HepG2 (cell line): ENCODE data around the gene GATC. TPM values are rescaled to one million over a fixed set of nuclear protein-coding genes. Genes with fewer than 3 reads are reported as not detected.

Source experiments
- AFF4 ChIP-seq: sonication (generic); formaldehyde crosslinking; IDR thresholded peaks from 2 replicates; pipeline ENCODE4 v1.4.0; 2020; ENCODE audit warnings: missing genetic modification reagents
- CCDC6 ChIP-seq: sonication (generic); formaldehyde crosslinking; IDR thresholded peaks from 2 replicates; pipeline ENCODE4 v1.8.1; 2022; ENCODE audit warnings: mild to moderate bottlenecking, missing genetic modification reagents, moderate library complexity
- DMTF1 ChIP-seq: sonication (generic); formaldehyde crosslinking; IDR thresholded peaks from 2 replicates; pipeline ENCODE4 v1.4.0; 2020; ENCODE audit warnings: mild to moderate bottlenecking, missing genetic modification reagents
- MAFG ChIP-seq: sonication (generic); formaldehyde crosslinking; IDR thresholded peaks from 2 replicates; pipeline ENCODE4 v1.5.1; 2020; ENCODE audit warnings: mild to moderate bottlenecking, missing genetic modification reagents
- NFAT5 ChIP-seq: sonication (generic); formaldehyde crosslinking; IDR thresholded peaks from 2 replicates; pipeline ENCODE4 v1.4.0; 2020; ENCODE audit warnings: missing genetic modification reagents
- RBM22 ChIP-seq: fragments of 200-400 bp; formaldehyde crosslinking; optimal IDR thresholded peaks from 2 replicates; pipeline ENCODE3; 2017; ENCODE audit warnings: mild to moderate bottlenecking, low read length, moderate library complexity
- TARDBP ChIP-seq: sonication (generic); formaldehyde crosslinking; IDR thresholded peaks from 2 replicates; pipeline ENCODE4 v1.8.0; 2022; ENCODE audit warnings: mild to moderate bottlenecking, missing genetic modification reagents
- polyA plus RNA-seq, 8 experiments: library from polyadenylated mRNA; depleted of rRNA in 3 of 8; stranded (reverse) in 7 of 8; unstranded in 1 of 8; fragments of >200 nt; fragmentation: Illumina TruSeq in 4 of 8; extraction: Trizol in 4 of 8; gene quantifications; 2 replicates each; pipeline versions ENCODE4 v1.2.1 to v1.2.3, GENCODE V29; 2011 to 2016; ENCODE audit warnings: low read depth in 4 of 8, missing spikeins in 1 of 8, mixed read lengths in 1 of 8; ENCODE audit not compliant: insufficient read depth in 1 of 8
- total RNA-seq, 5 experiments: library from RNA; depleted of rRNA; stranded (reverse); fragments of >200 nt; fragmentation: Illumina TruSeq; extraction: Trizol; gene quantifications; 2 replicates each; pipeline ENCODE4 v1.2.3, GENCODE V29; 2016; ENCODE audit warnings: low read depth in 1 of 5
- TF ChIP-seq, protein P1 (sequence below): sonication (generic); formaldehyde crosslinking; IDR thresholded peaks from 2 replicates; pipeline ENCODE4 v1.5.0; 2020; ENCODE audit warnings: mild to moderate bottlenecking, missing genetic modification reagents

The GATC gene
- total and polyA plus RNA-seq, 2 of the 13 experiments (the other 11 are each of a cell fraction or from before 2014, with no cell fraction given): 17.7 to 29.7 TPM

DNA sequence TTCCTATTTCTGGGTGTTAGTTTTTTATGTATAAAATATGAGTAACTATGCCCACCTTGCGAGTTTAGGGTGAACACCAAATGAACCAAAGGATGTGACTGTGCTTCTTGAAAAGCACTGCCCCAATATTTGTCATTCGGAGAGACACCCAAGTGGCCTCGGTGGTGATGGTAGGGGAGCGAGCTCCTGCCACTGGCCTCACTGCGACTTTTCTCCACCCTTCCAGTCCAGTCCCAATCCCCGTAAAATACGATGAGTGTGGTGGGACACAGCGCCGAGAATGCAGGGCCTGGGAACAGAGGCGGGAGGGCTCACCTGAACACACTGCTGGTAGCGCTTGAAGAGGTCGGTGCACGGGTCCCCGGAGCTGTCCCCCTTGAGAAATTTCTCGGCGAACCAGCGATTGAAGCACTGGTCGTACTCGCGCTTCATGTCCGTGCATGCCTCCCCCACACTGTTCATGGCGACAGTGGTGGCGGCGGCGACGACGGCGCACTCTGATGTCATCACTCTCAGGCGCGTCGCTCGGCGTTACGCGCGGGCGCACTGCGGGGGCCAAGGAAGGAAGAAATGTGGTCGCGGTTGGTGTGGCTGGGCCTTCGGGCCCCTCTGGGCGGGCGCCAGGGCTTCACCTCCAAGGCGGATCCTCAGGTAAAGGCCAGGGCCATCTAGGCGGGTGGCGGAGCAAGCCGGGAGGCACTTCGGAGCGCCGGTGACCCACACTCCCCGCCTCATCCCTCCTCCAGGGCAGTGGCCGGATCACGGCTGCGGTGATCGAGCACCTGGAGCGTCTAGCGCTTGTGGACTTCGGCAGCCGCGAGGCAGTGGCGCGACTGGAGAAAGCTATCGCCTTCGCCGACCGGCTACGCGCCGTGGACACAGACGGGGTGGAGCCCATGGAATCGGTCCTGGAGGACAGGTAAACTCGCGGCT is at the start of gene GATC, which contains the start of gene TRIAP1 (continued):
- no peak; the same call in 1 of the 2 replicates for TF ChIP-seq NFAT5 (CRISPR knock-in tag)
- TF ChIP-seq MAFG (CRISPR knock-in tag): no peak
- peak; percentile 95 for TF ChIP-seq TARDBP (CRISPR knock-in tag)
- peak; percentile 70 for TF ChIP-seq RBM22
- peak; percentile 87; the same call in 1 of the 2 replicates for TF ChIP-seq AFF4 (CRISPR knock-in tag)
- TF ChIP-seq, protein P1, sequence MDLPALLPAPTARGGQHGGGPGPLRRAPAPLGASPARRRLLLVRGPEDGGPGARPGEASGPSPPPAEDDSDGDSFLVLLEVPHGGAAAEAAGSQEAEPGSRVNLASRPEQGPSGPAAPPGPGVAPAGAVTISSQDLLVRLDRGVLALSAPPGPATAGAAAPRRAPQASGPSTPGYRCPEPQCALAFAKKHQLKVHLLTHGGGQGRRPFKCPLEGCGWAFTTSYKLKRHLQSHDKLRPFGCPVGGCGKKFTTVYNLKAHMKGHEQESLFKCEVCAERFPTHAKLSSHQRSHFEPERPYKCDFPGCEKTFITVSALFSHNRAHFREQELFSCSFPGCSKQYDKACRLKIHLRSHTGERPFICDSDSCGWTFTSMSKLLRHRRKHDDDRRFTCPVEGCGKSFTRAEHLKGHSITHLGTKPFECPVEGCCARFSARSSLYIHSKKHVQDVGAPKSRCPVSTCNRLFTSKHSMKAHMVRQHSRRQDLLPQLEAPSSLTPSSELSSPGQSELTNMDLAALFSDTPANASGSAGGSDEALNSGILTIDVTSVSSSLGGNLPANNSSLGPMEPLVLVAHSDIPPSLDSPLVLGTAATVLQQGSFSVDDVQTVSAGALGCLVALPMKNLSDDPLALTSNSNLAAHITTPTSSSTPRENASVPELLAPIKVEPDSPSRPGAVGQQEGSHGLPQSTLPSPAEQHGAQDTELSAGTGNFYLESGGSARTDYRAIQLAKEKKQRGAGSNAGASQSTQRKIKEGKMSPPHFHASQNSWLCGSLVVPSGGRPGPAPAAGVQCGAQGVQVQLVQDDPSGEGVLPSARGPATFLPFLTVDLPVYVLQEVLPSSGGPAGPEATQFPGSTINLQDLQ (CRISPR knock-in tag): no peak
- TF ChIP-seq DMTF1 (CRISPR knock-in tag): 0 out of 2 replicates have a peak, but pooled peaks have one; percentile 61
- TF ChIP-seq CCDC6: peak; percentile 45; the same call in 1 of the 2 replicates
